Activated T-cell treated with anti-CD3 and anti-CD28 coated beads, Interleukin-2, amount 50 U/mL, for 1 hour (primary cell): ENCODE results near the gene TRPV3.
"Not testable (repeated sequence)": the region's sequence is repeated elsewhere in the genome, so short reads cannot be mapped to it uniquely, and the experiment has no call there.

Experiments
- DNase-seq: peaks from one replicate; pipeline ENCODE4 v3.0.0-alpha.2; 2020

The TRPV3 gene

DNA sequence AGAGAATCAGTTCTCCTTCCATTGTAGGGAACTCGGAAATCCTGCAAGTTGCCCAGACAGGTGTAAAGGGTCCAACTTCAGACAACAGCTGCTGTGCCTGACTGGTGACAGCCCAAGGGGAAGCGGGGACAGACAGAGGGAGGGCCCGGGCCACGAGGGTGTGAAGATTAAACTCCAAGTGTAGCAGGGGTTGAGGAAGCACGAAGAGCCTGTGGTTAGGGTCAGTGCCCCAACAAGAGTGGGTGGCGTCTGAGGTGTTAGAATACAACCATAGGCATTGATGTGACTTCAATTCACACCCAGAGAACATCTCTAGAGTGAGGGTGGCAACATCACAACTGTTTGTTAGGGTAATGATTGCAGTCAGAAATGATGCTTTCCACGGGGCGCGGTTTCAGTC is 42.7 kb downstream of the TRPV3 start:
- no peak for DNase-seq

DNA sequence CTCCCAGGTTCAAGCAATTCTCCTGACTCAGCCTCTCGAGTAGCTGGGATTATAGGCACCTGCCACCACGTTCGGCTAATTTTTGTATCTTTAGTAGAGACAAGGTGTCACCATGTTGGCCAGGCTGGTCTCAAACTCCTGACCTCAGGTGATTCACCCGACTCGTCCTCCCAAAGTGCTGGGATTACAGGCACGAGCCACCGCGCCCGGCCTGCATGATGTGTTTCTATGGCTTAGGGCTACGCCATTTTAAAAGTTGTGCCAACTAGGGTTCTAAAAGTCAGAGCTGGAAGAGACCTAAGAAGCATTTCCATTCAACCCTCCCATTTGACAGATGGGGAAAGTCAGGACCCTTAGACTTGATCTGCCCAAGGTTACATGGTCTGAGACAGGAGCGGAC is 43.4 kb downstream of the TRPV3 start:
- not testable (repeated sequence) for DNase-seq

DNA sequence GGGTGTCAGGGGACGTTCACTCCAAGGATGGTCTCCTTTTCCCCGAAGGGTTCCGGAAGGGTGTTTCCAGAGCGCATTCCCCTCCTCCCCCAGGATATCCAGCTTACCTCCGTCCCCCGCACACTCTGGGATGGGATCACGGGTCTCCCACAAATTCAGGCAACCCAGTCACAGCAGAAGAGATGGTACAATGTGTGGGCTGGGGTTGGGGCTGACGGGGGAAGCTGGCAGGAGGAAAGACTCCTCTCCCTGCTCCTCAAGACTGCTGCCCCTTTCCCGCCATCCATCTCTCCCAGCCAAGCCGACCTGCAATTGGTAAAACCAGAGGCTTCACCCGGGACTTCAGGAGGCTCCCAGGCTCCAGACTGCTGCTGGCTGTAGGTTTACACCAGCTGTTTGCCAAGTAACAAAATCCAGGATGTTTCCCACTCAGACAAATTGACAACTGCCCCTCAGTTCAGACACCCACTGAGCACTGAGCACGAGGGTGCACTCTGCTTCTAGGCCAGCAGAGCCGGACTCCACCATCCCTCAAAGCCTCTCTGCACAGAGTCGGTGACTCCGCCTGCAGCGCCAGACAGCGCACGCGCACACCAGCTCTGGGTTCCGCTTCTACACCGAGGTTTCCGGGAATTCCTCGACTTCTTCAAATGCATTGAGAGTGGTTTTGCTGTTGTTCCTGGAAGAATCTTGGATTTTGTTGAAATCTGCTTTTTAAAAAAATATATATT is 44.1 kb downstream of the TRPV3 start:
- DNase-seq = no peak

DNA sequence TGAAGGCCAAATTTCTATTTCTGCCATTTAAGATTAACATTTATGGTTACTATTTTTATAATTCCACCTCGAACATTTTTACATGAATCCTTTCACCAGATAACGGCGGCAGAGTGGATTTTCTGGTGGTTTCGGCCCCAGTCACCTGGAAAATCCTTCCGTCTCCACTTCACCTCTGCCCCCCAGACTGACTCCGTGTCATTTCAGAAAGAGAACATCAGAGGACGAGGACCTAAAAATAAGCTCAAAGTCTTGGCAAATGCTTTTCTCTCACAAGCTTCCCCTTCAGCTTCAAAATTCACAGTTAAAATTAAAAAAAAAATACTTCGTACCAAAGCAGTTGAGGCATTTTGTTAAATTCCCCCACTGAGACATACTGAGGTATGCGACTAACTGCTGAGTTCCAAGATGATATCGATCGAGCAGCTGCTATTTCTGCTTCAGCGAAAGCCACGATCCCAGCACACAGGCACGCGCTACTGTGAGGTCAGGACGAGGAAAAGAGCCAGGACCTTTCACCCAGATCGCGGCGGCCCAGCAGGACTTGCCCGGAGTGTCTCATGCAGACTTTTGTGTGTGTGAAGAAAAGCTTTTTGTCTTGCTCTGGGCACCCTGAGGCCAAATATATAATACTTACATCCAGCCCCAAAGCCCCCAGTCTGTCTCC is 45.0 kb downstream of the TRPV3 start:
- no peak for DNase-seq

DNA sequence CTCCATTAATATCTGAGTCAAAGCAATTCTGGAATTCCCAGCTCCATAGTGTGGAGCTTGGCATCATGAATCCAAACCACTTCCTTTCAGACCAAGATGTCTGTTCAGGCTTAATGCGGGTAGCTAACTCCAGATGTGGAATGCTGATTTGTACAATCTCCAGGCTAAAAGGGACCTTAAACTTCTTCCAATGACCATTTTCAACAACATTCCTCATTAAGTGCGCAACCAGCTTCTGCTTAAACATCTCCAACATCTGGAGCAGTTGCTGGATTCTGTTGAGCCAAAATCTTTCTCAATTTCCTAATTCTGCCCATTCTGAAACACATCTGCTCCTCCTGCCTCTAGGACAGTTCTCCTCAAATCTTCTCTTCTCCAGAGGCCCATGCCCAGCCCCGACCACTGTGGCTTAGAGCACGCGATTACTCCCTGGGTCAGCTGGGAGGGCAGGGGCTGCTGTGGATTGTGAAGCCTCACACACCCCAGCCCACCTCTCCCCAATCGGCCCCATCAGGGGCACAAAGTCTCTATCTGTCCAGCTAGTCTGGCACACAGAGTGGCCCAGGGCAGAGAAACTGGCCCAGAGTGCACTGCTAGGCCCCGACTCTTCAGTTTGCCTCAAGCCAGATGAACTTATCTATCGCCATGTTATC is 45.6 kb downstream of the TRPV3 start:
- no peak for DNase-seq

- no peak for DNase-seq
Observed at GRCh38 chr17:3510090-3510489, 47.5 kb downstream of the TRPV3 start.

DNA sequence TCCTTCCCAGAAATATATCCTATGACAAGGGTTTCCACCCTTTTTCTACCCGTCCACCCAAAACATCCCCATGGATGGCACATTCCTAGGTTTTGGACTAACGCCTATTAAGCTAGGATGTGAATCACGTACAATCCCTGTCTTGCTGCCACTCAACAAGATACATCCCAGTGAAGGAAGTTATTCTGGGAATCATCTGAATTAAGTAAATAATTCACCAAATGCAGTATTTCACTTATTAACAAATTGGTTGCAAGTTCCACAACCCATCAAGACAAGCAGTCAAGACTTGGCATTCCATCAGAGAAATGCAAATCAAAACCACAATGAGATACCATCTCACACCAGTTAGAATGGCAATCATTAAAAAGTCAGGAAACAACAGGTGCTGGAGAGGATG is 49.7 kb downstream of the TRPV3 start:
- no peak for DNase-seq

- no peak for DNase-seq
Observed at GRCh38 chr17:3507071-3507470, 50.5 kb downstream of the TRPV3 start.

- DNase-seq = no peak
Observed at GRCh38 chr17:3506054-3506453, 51.6 kb downstream of the TRPV3 start.

DNA sequence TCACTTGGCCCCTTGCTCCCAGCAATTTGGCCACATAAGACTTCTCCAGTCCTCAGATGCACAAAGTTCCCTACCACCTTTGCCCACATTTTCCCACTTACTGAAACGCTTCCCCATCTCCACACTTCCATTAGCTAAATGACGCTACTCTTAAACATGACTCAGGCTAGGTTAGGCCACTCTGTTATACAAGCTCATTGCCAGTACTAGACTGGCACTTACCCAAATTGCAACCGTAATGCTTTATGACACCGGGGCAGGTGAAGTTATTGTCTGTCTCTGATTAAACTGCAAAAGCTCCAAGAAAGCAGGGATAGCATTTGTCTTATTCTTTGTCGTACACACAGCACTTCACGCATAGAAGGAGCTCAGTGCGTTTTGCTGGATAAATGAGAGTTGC is 52.6 kb downstream of the TRPV3 start:
- no peak for DNase-seq

DNA sequence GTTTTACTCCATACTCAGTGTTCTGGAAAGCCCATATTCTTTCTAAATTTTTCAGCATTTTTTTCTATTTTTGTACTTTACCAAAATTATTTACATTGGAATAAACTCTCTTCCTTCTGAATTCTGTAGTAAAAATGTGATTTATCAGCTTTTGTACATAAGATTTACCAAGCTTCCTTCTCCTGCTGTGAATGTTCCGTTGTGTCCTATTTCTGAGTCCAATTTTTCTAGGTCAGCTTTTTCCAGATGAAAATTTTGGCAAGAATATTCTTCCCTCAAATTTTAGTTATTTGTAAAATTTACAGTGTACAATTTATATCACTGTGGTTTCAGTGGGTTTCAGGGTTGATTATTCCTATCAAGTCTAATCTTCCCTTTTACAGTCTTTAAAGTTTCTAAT is 54.3 kb downstream of the TRPV3 start:
- DNase-seq = no peak

- DNase-seq = no peak
Observed at GRCh38 chr17:3502466-3502865, 55.1 kb downstream of the TRPV3 start.

DNA sequence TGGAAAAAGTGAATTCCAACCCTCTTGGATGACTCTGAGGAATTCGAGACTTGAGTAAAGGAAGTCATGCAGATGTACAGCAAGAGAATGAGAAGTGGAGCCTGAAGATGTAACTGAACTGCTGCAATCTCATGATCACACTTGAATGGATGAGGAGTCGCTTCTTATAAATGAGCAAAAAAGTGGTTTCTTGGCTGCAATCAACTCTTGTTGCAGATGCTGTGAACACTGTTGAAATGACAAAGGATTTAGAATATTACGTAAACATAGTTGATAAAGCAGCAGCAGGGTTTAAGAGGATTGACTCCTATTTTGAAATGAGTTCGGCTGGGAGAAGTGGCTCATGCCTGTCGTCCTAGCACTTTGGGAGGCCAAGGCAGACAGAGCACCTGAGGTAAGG is 56.3 kb downstream of the TRPV3 start:
- DNase-seq = no peak

DNA sequence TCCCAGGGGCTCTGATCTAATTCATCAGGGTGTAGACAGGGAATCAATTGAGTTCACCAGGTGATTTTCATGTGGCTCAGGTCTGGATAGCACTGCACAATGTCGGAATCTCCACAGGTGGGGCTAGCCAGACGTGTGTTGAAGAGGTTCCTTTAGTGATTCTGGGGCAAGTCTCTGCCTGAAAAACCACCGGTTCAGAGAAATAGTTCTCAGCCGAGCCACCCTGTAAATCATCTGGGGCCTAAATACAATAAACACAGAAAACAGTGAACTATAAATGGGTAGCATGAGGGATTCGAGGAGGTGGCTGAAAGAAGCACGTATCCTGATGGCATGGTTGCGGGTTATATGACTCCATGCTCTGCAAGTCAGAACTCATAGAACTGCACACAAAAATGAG is 60.5 kb downstream of the TRPV3 start:
- no peak for DNase-seq

DNA sequence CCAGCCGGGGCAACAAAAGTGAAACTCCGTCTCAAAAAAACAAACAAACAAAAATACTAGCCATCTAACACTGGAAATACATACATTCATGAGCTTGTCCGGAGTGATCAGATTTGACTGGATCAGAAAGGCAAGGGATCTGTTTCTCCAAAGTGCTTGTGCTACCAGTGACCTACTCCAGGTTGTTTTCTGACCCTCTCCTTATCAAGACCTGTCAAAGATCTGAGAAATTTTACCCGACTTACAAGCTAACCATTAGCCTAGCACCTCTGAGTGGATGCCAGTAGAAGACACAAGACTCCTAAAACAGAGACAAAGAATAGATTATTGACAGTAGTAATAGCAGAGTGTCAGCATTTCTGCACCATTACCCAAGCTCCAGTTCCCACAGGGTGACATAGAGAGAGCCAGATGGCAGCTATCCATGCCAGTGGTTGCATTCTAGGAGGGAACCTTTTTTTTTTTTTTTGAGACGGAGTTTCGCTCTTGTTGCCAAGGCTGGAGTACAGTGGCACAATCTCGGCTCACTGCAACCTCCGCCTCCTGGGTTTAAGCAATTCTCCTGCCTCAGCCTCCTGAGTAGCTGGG is 72.0 kb downstream of the TRPV3 start:
- no peak for DNase-seq

- no peak for DNase-seq
Observed at GRCh38 chr17:3482852-3483251, 74.8 kb downstream of the TRPV3 start.

DNA sequence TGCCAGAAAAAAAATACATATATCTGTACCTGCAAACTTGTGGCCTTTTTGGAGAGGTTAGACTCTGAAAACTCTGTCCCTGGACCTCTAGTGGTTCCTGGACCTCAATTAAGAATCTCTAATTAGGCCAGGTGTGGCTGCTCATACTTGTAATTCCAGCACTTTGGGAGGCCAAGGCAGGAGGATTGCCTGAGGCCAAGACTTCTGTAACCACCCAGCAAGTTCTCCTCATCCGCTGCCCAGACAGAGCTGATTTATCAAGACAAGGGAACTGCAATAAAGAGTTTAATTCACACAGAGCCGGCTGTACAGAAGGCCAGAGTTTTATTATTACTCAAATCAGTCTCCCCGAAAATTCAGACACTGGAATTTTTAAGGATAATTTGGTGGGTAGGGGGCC is 77.6 kb downstream of the TRPV3 start:
- no peak for DNase-seq

GRCh38 chr17:3475812-3476610 is 81.6 kb downstream of the TRPV3 start, which contains the start of gene ASPA:
TSS of gene ASPA (plus strand) at chr17:3475997. CDS start at chr17:3476160, 163 bp downstream.
- DNase-seq = no peak

GRCh38 chr17:3475251-3475685 is 82.3 kb downstream of the TRPV3 start:
- no peak for DNase-seq

DNA sequence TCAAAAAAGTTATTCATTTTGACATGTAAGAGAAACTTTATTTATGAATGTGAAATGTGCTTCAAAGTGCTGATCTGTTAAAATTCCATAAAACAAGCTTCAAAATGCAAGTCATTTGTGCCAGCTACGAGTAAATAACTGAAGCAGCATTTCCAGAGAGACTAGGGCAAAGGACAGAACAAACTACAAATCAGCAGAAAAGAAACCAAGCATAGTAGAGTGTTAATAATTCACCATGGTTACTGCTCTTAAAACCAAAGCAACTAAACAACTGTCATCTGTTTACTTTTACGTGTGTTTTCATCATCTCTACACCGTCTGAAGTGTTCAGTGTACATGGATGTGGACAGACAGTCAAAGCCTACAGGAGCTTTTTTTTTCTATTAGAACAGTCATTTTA is 83.4 kb downstream of the TRPV3 start:
- DNase-seq = no peak

DNA sequence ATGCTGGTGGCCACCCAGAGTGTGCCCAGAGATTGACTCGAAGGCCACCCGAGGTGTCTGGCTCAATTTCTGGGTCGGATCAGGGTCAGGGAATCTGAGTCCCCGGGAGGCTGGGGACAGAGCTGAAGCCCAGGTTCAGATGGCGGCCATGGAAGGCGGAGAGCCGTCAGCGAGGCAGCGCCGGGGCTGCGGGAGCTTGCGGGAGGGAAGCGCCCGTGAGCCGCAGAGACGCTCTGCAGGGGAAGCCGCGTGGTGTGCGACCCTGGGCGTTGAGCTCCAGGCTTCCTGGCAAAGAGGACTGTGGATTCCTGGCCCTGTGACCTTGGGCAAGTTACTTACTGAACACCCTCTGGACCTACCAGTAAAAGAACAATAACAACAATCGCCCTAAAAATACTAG is 85.5 kb downstream of the TRPV3 start:
- DNase-seq = no peak

- no peak for DNase-seq
Observed at GRCh38 chr17:3471599-3471998, 86.0 kb downstream of the TRPV3 start, which contains the start of gene SPATA22. TSS of gene SPATA22 (minus strand) at chr17:3471819. CDS start at chr17:3469325, 2,494 bp downstream.

GRCh38 chr17:3469529-3469928 is 88.1 kb downstream of the TRPV3 start:
- DNase-seq = no peak
